ENCODE results near the gene CFAP73. TPM values are rescaled to one million over a fixed set of nuclear protein-coding genes. Genes with fewer than 3 reads are reported as not detected.

CFAP73 gene
- total and polyA plus RNA-seq, 2 experiments from 2014 or later: 0.50 to 0.59 TPM

DNA sequence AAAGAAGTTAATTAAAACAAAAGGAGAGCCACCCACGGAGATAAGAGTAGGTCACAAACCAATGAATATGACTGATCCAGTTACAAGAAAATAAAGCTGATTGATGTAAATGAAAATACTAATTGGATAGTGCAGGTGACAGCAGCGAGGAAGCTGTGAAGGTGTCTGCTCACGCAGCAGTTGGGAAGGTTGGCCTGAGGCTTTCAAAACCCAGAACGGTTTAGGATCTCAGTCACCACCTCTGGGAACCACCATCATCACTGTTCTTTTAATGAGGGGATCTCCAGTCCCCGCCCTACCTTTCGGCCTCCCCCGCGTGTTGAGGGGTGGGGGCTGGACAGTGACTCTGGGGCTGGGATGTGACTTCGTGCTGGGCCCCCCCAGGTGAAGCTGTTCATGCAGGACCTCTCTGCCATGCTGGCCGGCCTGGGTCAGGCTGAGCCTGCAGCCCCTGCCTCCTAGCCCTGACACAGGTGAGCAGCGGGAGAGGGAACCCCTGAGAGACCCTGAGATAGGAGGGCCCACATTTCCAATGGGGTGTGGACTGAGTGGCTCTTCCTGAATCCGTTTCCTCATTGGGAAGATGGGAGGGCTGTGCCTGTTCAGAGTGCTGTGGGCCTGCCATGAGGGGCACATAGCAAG is 7.8 kb downstream of the CFAP73 start:
- no peak for DNase-seq (ENCODE audit: low spot score)
- H3K4me1 ChIP-seq (ENCODE audit: insufficient read depth): peaks cover 18% of the 10 kb centered on the region; the same call in 1 of the 2 replicates
- peaks cover 45% of the 10 kb centered on the region for H3K36me3 Mint-ChIP-seq (ENCODE audit: low read depth)
- no peaks in the 10 kb centered on the region for H3K79me2 ChIP-seq (replicated peaks; ENCODE audit: insufficient read depth)
- H2AFZ ChIP-seq: no peak overlapping the region
- peaks cover 19% of the 10 kb centered on the region for H3F3A ChIP-seq (replicated peaks; ENCODE audit: low read depth)
- no peak overlapping the region for H3K4me2 ChIP-seq
- peaks cover 3% of the 10 kb centered on the region; the same call in 1 of the 2 replicates for H4K20me1 ChIP-seq (replicated peaks; ENCODE audit: insufficient read depth)
- H3K27me3 Mint-ChIP-seq (ENCODE audit: insufficient read depth, low read depth, poor library complexity): peaks cover 36% of the 10 kb centered on the region
- peaks cover 3% of the 10 kb centered on the region; the same call in 1 of the 3 replicates for H3K9me3 Mint-ChIP-seq
- H3K9me2 ChIP-seq (ENCODE audit: insufficient read depth): no peaks in the 10 kb centered on the region
- H3K27me3 ChIP-seq (ENCODE audit: insufficient read depth): peaks cover 15% of the 10 kb centered on the region
- no peak for TF ChIP-seq ZNF331 (CRISPR knock-in tag; IDR thresholded peaks at IDR 0.05; ENCODE audit: low read depth)
- TF ChIP-seq ZNF114 (CRISPR knock-in tag; IDR thresholded peaks at IDR 0.05): no peak
- no peak for TF ChIP-seq JUNB (IDR thresholded peaks at IDR 0.05; ENCODE audit: unreplicated experiment)
- no peak for TF ChIP-seq POLR2AphosphoS5 (IDR thresholded peaks at IDR 0.05; ENCODE audit: low read depth)
- TF ChIP-seq, protein P1, sequence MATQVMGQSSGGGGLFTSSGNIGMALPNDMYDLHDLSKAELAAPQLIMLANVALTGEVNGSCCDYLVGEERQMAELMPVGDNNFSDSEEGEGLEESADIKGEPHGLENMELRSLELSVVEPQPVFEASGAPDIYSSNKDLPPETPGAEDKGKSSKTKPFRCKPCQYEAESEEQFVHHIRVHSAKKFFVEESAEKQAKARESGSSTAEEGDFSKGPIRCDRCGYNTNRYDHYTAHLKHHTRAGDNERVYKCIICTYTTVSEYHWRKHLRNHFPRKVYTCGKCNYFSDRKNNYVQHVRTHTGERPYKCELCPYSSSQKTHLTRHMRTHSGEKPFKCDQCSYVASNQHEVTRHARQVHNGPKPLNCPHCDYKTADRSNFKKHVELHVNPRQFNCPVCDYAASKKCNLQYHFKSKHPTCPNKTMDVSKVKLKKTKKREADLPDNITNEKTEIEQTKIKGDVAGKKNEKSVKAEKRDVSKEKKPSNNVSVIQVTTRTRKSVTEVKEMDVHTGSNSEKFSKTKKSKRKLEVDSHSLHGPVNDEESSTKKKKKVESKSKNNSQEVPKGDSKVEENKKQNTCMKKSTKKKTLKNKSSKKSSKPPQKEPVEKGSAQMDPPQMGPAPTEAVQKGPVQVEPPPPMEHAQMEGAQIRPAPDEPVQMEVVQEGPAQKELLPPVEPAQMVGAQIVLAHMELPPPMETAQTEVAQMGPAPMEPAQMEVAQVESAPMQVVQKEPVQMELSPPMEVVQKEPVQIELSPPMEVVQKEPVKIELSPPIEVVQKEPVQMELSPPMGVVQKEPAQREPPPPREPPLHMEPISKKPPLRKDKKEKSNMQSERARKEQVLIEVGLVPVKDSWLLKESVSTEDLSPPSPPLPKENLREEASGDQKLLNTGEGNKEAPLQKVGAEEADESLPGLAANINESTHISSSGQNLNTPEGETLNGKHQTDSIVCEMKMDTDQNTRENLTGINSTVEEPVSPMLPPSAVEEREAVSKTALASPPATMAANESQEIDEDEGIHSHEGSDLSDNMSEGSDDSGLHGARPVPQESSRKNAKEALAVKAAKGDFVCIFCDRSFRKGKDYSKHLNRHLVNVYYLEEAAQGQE (IDR thresholded peaks at IDR 0.05; ENCODE audit: unreplicated experiment): no peak
- TF ChIP-seq NANOG (IDR thresholded peaks at IDR 0.05; ENCODE audit: borderline replicate concordance): no peak
- no peak for TF ChIP-seq STAT1 (IDR thresholded peaks at IDR 0.05; ENCODE audit: unreplicated experiment)
- TF ChIP-seq, protein P2, sequence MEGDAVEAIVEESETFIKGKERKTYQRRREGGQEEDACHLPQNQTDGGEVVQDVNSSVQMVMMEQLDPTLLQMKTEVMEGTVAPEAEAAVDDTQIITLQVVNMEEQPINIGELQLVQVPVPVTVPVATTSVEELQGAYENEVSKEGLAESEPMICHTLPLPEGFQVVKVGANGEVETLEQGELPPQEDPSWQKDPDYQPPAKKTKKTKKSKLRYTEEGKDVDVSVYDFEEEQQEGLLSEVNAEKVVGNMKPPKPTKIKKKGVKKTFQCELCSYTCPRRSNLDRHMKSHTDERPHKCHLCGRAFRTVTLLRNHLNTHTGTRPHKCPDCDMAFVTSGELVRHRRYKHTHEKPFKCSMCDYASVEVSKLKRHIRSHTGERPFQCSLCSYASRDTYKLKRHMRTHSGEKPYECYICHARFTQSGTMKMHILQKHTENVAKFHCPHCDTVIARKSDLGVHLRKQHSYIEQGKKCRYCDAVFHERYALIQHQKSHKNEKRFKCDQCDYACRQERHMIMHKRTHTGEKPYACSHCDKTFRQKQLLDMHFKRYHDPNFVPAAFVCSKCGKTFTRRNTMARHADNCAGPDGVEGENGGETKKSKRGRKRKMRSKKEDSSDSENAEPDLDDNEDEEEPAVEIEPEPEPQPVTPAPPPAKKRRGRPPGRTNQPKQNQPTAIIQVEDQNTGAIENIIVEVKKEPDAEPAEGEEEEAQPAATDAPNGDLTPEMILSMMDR (conservative IDR thresholded peaks at IDR 0.05; ENCODE audit: low read depth in 2 of 2): no peak
- no peak for TF ChIP-seq EZH2 (IDR thresholded peaks at IDR 0.05; ENCODE audit: low read depth, unreplicated experiment)
- no peak for TF ChIP-seq EZH2phosphoT487 (IDR thresholded peaks at IDR 0.05; ENCODE audit: unreplicated experiment)
- TF ChIP-seq, protein P3, sequence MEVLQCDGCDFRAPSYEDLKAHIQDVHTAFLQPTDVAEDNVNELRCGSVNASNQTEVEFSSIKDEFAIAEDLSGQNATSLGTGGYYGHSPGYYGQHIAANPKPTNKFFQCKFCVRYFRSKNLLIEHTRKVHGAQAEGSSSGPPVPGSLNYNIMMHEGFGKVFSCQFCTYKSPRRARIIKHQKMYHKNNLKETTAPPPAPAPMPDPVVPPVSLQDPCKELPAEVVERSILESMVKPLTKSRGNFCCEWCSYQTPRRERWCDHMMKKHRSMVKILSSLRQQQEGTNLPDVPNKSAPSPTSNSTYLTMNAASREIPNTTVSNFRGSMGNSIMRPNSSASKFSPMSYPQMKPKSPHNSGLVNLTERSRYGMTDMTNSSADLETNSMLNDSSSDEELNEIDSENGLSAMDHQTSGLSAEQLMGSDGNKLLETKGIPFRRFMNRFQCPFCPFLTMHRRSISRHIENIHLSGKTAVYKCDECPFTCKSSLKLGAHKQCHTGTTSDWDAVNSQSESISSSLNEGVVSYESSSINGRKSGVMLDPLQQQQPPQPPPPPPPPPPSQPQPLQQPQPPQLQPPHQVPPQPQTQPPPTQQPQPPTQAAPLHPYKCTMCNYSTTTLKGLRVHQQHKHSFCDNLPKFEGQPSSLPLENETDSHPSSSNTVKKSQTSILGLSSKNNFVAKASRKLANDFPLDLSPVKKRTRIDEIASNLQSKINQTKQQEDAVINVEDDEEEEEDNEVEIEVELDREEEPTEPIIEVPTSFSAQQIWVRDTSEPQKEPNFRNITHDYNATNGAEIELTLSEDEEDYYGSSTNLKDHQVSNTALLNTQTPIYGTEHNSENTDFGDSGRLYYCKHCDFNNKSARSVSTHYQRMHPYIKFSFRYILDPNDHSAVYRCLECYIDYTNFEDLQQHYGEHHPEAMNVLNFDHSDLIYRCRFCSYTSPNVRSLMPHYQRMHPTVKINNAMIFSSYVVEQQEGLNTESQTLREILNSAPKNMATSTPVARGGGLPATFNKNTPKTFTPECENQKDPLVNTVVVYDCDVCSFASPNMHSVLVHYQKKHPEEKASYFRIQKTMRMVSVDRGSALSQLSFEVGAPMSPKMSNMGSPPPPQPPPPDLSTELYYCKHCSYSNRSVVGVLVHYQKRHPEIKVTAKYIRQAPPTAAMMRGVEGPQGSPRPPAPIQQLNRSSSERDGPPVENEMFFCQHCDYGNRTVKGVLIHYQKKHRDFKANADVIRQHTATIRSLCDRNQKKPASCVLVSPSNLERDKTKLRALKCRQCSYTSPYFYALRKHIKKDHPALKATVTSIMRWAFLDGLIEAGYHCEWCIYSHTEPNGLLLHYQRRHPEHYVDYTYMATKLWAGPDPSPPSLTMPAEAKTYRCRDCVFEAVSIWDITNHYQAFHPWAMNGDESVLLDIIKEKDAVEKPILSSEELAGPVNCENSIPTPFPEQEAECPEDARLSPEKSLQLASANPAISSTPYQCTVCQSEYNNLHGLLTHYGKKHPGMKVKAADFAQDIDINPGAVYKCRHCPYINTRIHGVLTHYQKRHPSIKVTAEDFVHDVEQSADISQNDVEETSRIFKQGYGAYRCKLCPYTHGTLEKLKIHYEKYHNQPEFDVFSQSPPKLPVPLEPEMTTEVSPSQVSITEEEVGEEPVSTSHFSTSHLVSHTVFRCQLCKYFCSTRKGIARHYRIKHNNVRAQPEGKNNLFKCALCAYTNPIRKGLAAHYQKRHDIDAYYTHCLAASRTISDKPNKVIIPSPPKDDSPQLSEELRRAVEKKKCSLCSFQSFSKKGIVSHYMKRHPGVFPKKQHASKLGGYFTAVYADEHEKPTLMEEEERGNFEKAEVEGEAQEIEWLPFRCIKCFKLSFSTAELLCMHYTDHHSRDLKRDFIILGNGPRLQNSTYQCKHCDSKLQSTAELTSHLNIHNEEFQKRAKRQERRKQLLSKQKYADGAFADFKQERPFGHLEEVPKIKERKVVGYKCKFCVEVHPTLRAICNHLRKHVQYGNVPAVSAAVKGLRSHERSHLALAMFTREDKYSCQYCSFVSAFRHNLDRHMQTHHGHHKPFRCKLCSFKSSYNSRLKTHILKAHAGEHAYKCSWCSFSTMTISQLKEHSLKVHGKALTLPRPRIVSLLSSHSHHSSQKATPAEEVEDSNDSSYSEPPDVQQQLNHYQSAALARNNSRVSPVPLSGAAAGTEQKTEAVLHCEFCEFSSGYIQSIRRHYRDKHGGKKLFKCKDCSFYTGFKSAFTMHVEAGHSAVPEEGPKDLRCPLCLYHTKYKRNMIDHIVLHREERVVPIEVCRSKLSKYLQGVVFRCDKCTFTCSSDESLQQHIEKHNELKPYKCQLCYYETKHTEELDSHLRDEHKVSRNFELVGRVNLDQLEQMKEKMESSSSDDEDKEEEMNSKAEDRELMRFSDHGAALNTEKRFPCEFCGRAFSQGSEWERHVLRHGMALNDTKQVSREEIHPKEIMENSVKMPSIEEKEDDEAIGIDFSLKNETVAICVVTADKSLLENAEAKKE (CRISPR knock-in tag; IDR thresholded peaks at IDR 0.05): no peak
- no peak for TF ChIP-seq CREB1 (CRISPR knock-in tag; IDR thresholded peaks at IDR 0.05; ENCODE audit: low read depth)
- no peak overlapping the region for H3K27ac ChIP-seq (ENCODE audit: low read depth)
- no peak overlapping the region; the same call in 2 of the 3 replicates for H3K4me3 Mint-ChIP-seq
- H3K36me3 ChIP-seq (ENCODE audit: insufficient read depth): no peaks in the 10 kb centered on the region; the same call in 1 of the 2 replicates
- no peak overlapping the region for H3K27ac Mint-ChIP-seq
- peaks cover 18% of the 10 kb centered on the region for H3K4me1 Mint-ChIP-seq
- no peak overlapping the region for H3K4me3 ChIP-seq
- no peak for ATAC-seq
